ENCODE measurements around the gene IMMP2L.
"Not testable (repeated sequence)": the region's sequence is repeated elsewhere in the genome, so short reads cannot be mapped to it uniquely, and the experiment has no call there.

DNA sequence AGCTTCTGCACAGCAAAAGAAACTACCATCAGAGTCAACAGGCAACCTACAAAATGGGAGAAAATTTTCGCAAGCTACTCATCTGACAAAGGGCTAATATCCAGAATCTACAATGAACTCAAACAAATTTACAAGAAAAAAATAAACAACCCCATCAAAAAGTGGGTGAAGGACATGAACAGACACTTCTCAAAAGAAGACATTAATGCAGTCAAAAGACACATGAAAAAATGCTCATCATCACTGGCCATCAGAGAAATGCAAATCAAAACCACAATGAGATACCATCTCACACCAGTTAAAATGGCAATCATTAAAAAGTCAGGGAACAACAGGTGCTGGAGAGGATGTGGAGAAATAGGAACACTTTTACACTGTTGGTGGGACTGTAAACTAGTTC, 92.4 kb downstream of the IMMP2L start:
- TF ChIP-seq, protein P1, sequence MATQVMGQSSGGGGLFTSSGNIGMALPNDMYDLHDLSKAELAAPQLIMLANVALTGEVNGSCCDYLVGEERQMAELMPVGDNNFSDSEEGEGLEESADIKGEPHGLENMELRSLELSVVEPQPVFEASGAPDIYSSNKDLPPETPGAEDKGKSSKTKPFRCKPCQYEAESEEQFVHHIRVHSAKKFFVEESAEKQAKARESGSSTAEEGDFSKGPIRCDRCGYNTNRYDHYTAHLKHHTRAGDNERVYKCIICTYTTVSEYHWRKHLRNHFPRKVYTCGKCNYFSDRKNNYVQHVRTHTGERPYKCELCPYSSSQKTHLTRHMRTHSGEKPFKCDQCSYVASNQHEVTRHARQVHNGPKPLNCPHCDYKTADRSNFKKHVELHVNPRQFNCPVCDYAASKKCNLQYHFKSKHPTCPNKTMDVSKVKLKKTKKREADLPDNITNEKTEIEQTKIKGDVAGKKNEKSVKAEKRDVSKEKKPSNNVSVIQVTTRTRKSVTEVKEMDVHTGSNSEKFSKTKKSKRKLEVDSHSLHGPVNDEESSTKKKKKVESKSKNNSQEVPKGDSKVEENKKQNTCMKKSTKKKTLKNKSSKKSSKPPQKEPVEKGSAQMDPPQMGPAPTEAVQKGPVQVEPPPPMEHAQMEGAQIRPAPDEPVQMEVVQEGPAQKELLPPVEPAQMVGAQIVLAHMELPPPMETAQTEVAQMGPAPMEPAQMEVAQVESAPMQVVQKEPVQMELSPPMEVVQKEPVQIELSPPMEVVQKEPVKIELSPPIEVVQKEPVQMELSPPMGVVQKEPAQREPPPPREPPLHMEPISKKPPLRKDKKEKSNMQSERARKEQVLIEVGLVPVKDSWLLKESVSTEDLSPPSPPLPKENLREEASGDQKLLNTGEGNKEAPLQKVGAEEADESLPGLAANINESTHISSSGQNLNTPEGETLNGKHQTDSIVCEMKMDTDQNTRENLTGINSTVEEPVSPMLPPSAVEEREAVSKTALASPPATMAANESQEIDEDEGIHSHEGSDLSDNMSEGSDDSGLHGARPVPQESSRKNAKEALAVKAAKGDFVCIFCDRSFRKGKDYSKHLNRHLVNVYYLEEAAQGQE (IDR thresholded peaks at IDR 0.05; ENCODE audit: insufficient read depth in 1 of 2, low read depth in 2 of 2, low read length in 1 of 2): not testable (repeated sequence)
- TF ChIP-seq, protein P2, sequence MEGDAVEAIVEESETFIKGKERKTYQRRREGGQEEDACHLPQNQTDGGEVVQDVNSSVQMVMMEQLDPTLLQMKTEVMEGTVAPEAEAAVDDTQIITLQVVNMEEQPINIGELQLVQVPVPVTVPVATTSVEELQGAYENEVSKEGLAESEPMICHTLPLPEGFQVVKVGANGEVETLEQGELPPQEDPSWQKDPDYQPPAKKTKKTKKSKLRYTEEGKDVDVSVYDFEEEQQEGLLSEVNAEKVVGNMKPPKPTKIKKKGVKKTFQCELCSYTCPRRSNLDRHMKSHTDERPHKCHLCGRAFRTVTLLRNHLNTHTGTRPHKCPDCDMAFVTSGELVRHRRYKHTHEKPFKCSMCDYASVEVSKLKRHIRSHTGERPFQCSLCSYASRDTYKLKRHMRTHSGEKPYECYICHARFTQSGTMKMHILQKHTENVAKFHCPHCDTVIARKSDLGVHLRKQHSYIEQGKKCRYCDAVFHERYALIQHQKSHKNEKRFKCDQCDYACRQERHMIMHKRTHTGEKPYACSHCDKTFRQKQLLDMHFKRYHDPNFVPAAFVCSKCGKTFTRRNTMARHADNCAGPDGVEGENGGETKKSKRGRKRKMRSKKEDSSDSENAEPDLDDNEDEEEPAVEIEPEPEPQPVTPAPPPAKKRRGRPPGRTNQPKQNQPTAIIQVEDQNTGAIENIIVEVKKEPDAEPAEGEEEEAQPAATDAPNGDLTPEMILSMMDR (IDR thresholded peaks at IDR 0.05): not testable (repeated sequence)
